NCI-H1105 (cell line): ENCODE measurements around the gene CSTF1.

Source experiments
- DNase-seq: peaks from one replicate; lab custom pipeline; 2025; lab: John Stamatoyannopoulos, UW

CSTF1 gene

DNA sequence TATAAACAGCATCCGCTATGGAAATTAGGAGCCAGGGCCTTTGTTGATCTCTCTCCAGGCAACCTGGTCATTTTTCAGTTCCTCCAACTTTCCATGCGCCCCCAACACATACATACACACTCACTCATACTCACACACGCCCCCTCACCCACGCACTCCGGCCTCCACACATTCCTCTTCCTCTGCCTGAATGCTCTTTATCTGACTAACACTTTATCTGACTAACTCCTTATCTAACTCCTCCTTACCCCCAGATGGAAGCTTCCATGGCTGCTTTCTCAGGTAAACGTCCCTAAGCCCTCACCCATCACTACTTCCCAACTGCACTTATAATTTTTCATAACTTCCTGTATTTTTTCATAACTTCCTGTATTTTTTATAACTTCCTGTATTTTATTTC is 37.1 kb downstream of the CSTF1 start:
- DNase-seq = no peak

DNA sequence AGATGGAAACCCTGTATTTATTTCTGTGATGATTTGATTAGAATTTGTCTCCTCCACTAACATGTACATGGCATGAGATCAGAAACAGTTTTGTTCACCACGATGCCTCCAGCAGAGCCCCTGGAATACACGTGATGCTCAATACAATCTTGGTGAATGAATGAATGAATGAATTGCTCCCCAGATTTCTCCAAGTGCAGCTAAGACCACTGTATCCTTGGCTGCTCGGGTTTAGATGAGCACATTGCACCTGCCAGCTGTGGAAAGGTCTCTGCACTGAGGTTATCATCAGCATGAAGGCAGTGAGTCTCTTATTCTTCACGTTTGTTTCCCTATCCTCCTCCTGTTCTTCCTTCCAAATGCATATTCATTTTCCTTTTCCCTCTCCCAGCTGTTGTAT is 37.5 kb downstream of the CSTF1 start:
- no peak for DNase-seq

DNA sequence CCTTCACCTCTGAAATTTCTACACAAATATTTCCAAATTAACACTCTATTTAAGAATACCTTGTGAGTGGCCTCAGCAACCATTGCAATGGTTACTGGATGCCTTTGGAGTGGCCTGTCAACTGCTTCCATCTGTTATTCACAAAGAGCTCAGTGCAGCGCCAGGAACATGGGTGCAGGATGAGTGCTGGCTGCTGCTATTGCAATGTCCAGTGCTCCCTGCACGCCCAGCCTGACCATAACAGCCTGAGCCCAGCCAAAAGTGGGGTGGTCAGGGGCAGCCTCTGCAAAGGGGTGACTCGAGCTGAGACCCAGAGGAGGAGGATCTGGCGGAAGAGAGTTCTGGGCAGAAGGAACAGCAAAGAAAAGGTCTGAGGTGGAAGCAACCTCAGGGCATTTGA is 38.0 kb downstream of the CSTF1 start:
- no peak for DNase-seq

GRCh38 chr20:56430957-56431356 is 38.5 kb downstream of the CSTF1 start:
- DNase-seq = no peak

GRCh38 chr20:56431471-56431870 is 39.0 kb downstream of the CSTF1 start:
- DNase-seq = no peak

- DNase-seq = no peak
Observed at GRCh38 chr20:56433221-56433879, 40.9 kb downstream of the CSTF1 start.

DNA sequence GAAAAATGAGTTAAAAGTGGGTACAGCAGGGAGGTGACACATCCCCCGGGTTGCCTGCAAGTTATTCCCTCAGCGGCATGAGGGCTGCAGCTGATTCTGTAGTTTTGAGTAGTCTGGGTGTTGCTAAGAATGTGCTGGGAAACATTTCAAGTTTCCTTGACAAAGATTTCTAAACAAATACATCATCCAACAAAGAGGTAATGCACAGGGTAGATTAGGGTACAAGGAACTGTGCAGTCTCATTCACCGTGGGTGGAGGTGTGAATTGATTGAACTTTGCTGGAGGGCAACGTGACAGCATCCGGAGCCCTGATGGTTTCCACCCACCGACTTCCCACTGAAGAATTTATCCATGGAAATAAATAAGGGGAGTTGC is 41.4 kb downstream of the CSTF1 start:
- no peak for DNase-seq

DNA sequence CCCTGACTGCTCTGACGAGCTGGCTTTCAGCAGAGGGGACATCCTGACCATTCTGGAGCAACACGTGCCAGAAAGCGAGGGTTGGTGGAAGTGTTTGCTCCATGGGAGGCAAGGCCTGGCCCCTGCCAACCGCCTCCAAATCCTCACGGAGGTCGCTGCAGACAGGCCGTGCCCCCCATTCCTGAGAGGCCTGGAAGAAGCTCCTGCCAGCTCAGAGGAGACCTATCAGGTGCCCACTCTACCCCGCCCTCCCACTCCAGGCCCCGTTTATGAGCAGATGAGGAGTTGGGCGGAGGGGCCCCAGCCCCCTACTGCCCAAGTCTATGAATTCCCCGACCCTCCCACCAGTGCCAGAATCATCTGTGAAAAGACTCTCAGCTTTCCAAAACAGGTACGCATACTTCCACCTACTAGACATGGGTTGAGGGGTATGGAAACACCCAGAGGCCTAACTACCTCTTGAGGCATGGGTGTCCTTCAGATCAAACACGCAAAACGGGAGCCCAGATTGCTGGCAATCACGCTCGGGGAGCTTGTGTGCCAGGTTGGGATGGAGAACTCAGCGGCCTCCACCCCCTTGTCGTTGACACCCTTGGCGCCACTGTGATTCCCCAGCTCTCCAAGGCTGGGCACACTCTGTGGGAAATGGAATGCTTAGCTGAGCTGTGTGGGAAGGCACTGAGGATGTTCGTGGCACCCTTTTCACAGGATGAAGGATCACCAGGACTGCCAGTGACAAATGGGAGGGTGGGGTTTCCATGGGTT is 44.9 kb downstream of the CSTF1 start:
- DNase-seq = no peak

GRCh38 chr20:56438284-56438683 is 45.8 kb downstream of the CSTF1 start:
- no peak for DNase-seq

DNA sequence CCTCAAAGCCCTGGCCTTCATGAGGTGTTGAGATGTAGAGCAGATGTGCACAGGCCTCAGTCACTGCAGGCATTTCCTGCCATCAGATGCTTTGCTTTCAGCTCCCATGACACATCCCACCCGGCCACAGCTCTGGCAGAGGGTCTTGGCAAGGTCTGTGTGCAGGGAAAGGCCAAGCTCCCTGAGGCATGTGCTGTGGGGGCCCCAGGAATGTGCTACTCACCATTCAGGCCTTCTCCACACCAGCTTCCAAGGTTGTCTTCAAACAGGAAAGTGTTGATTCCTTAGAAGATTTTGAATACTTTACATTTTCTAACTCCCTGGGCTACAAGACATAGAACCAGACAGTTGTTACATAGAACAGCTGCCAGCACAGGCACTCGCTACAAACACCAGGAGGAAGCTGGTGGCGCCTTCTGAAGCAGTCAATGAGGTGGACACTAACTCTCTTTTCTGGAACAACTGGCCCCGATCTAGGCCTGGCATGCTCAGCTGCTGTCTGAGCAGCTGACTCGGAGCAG is 47.4 kb downstream of the CSTF1 start:
- DNase-seq = no peak

- DNase-seq = no peak
Observed at GRCh38 chr20:56440346-56441007, 48.0 kb downstream of the CSTF1 start.

- DNase-seq = no peak
Observed at GRCh38 chr20:56442389-56443365, 50.2 kb downstream of the CSTF1 start.

GRCh38 chr20:56443654-56444540 is 51.5 kb downstream of the CSTF1 start:
- DNase-seq = no peak

- no peak for DNase-seq
Observed at GRCh38 chr20:56445130-56445529, 52.7 kb downstream of the CSTF1 start.

- DNase-seq = no peak
Observed at GRCh38 chr20:56445540-56445939, 53.1 kb downstream of the CSTF1 start.

DNA sequence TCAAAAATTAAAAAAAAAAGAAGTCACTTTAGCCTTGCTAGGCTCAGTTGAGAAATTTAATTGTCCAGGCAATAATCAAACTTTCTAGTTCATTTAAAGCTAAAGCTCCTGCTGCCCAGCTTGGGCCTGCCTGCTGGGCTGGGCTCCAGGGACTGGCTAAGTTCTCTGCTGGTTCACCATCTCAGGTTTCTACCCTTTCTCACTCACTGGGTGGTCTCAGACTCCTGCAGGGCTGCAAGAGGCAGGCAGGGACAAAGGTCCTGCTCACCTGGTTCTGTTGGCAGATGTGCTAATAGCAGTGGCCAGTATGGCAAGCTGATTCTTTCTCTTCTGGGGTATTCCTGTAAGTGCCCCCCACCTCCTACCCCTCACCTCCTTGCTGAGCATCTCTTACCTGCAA is 54.8 kb downstream of the CSTF1 start:
- DNase-seq = no peak

- DNase-seq = no peak
Observed at GRCh38 chr20:56449459-56449858, 57.0 kb downstream of the CSTF1 start.

- no peak for DNase-seq
Observed at GRCh38 chr20:56451056-56451765, 58.8 kb downstream of the CSTF1 start.

DNA sequence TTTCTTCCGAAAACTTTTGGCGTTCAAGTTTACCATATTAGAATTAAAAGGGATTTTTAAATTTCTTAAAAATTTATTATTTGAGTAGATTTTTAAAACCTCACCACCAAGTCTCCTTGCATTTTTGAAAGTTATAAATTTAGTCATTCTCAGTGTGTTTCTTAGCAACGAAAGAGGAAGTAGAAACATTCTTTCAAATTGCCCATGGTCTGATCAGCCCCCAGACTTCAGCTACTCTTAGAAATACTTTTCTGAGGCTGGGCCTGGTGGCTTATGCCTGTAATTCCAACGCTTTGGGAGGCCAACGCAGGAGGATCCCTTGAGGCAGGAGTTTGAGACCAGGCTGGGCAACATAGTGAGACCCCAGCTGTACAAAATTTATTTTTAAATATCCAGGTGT is 60.9 kb downstream of the CSTF1 start:
- DNase-seq = no peak

GRCh38 chr20:56454754-56455153 is 62.3 kb downstream of the CSTF1 start:
- DNase-seq = no peak
